ENCODE measurements around the gene CHST7.

CHST7 gene

GRCh38 chrX:46610070-46610658, 36.6 kb downstream of the CHST7 start:
- DNase-seq, result no peak

- no peak for DNase-seq
Observed at GRCh38 chrX:46611658-46612362, 38.2 kb downstream of the CHST7 start.

- no peak for DNase-seq
Observed at GRCh38 chrX:46617906-46618305, 44.3 kb downstream of the CHST7 start.

- no peak for DNase-seq
Observed at GRCh38 chrX:46618947-46619346, 45.4 kb downstream of the CHST7 start.

GRCh38 chrX:46620505-46620904, 46.9 kb downstream of the CHST7 start:
- no peak for DNase-seq

- no peak for DNase-seq
Observed at GRCh38 chrX:46621572-46621971, 48.0 kb downstream of the CHST7 start.

- no peak for DNase-seq
Observed at GRCh38 chrX:46624090-46624786, 50.7 kb downstream of the CHST7 start.

- peak; percentile 42 to 51 for DNase-seq
Observed at GRCh38 chrX:46626566-46626965, 53.0 kb downstream of the CHST7 start.

GRCh38 chrX:46627062-46627461, 53.5 kb downstream of the CHST7 start:
- DNase-seq, result no peak

- no peak for DNase-seq
Observed at GRCh38 chrX:46627711-46628419, 54.3 kb downstream of the CHST7 start.

- DNase-seq, result peak; percentile 31 to 34
Observed at GRCh38 chrX:46628460-46629371, 55.2 kb downstream of the CHST7 start.

GRCh38 chrX:46630141-46630540, 56.6 kb downstream of the CHST7 start:
- no peak for DNase-seq

- DNase-seq, result no peak
Observed at GRCh38 chrX:46634577-46634976, 61.0 kb downstream of the CHST7 start.

- DNase-seq, result no peak
Observed at GRCh38 chrX:46635186-46635585, 61.6 kb downstream of the CHST7 start.

- DNase-seq, result no peak
Observed at GRCh38 chrX:46636223-46636622, 62.7 kb downstream of the CHST7 start.

GRCh38 chrX:46637938-46638337, 64.4 kb downstream of the CHST7 start:
- DNase-seq, result no peak

- DNase-seq, result peak; percentile 21 to 27
Observed at GRCh38 chrX:46642145-46642544, 68.6 kb downstream of the CHST7 start.

- no peak for DNase-seq
Observed at GRCh38 chrX:46643636-46644035, 70.1 kb downstream of the CHST7 start.

GRCh38 chrX:46645614-46646013, 72.0 kb downstream of the CHST7 start:
- DNase-seq, result no peak

GRCh38 chrX:46647251-46647650, 73.7 kb downstream of the CHST7 start:
- DNase-seq, result no peak
